ENCODE measurements around the gene LNPEP. TPM values are rescaled to one million over a fixed set of nuclear protein-coding genes. Genes with fewer than 3 reads are reported as not detected.

Gene LNPEP
- total and polyA plus RNA-seq, 4 donors, result 1.9 to 19.7 (median 9.5) TPM

DNA sequence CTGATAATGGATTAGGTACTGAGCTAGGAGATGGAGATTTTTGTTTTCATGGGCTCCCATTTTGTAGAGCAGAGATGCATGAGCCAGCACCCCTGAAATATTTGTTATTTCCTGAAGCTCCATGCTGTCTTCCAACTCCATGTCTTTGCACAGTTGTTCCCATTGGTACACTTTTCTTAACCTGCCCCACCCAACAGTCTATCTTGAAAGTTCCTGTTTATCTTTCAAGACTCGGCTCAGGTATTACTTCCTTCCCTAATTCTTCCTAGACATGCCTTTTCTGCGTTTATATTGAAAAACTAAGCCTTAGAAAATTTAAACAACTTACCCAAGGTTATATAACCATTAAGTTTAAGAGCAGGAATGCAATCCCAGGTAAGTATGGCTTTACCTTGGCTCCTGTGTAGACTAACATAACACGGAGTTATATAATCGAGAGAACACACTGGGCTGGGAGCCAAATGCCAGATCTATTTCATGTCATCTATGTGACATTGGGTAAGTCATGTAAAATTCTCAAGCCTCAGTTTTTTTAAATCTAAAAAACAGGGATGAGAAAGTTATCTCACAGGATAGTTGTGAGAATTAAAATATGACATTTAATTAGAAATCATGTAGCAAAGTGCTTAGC is 139.1 kb downstream of the LNPEP start:
- no peaks in the 10 kb centered on the region for H3K36me3 ChIP-seq (ENCODE audit: control insufficient read depth in 4 of 4, insufficient read depth in 3 of 4, low read depth in 1 of 4, low read length in 3 of 4)
- H3K4me1 ChIP-seq (ENCODE audit: control insufficient read depth in 4 of 4, insufficient read depth in 4 of 4, low read length in 3 of 4), result no peaks in the 10 kb centered on the region
- no peaks in the 10 kb centered on the region for H3K9me3 ChIP-seq (ENCODE audit: control insufficient read depth in 4 of 4, low read length in 3 of 4)
- no peak overlapping the region for H3K4me3 ChIP-seq (ENCODE audit: low read depth in 1 of 3, low read length in 3 of 3)
- TF ChIP-seq, protein P1, sequence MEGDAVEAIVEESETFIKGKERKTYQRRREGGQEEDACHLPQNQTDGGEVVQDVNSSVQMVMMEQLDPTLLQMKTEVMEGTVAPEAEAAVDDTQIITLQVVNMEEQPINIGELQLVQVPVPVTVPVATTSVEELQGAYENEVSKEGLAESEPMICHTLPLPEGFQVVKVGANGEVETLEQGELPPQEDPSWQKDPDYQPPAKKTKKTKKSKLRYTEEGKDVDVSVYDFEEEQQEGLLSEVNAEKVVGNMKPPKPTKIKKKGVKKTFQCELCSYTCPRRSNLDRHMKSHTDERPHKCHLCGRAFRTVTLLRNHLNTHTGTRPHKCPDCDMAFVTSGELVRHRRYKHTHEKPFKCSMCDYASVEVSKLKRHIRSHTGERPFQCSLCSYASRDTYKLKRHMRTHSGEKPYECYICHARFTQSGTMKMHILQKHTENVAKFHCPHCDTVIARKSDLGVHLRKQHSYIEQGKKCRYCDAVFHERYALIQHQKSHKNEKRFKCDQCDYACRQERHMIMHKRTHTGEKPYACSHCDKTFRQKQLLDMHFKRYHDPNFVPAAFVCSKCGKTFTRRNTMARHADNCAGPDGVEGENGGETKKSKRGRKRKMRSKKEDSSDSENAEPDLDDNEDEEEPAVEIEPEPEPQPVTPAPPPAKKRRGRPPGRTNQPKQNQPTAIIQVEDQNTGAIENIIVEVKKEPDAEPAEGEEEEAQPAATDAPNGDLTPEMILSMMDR (IDR thresholded peaks at IDR 0.05; ENCODE audit: low read depth, low read length, missing input control), result no peak
- TF ChIP-seq FOXA1 (IDR thresholded peaks at IDR 0.05) (no peak), RAD21 (IDR thresholded peaks at IDR 0.05) (no peak), SP1 (IDR thresholded peaks at IDR 0.05) (no peak), NR2F2 (IDR thresholded peaks at IDR 0.05) (no peak), EGR1 (IDR thresholded peaks at IDR 0.05; ENCODE audit: low read depth in 2 of 2) (no peak), RXRA (IDR thresholded peaks at IDR 0.05) (no peak), GABPA (IDR thresholded peaks at IDR 0.05 in 1 of 2, conservative IDR thresholded peaks at IDR 0.05 in 1 of 2) (no peak), FOXA2 (IDR thresholded peaks at IDR 0.05) (no peak), HNF4A (conservative IDR thresholded peaks at IDR 0.05) (no peak)
- TF ChIP-seq, protein P2, sequence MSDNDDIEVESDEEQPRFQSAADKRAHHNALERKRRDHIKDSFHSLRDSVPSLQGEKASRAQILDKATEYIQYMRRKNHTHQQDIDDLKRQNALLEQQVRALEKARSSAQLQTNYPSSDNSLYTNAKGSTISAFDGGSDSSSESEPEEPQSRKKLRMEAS (IDR thresholded peaks at IDR 0.05), result no peak
- TF ChIP-seq, protein P3, sequence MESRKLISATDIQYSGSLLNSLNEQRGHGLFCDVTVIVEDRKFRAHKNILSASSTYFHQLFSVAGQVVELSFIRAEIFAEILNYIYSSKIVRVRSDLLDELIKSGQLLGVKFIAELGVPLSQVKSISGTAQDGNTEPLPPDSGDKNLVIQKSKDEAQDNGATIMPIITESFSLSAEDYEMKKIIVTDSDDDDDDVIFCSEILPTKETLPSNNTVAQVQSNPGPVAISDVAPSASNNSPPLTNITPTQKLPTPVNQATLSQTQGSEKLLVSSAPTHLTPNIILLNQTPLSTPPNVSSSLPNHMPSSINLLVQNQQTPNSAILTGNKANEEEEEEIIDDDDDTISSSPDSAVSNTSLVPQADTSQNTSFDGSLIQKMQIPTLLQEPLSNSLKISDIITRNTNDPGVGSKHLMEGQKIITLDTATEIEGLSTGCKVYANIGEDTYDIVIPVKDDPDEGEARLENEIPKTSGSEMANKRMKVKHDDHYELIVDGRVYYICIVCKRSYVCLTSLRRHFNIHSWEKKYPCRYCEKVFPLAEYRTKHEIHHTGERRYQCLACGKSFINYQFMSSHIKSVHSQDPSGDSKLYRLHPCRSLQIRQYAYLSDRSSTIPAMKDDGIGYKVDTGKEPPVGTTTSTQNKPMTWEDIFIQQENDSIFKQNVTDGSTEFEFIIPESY (IDR thresholded peaks at IDR 0.05), result no peak
- 58% methylated on average over 4 of the region's 4 CpGs for WGBS
- no peak overlapping the region for H3K9ac ChIP-seq (ENCODE audit: low read depth in 1 of 2, low read length in 2 of 2)
- H3K27ac ChIP-seq (ENCODE audit: low read depth in 1 of 2, low read length in 2 of 2), result no peak overlapping the region
- no peak for DNase-seq (ENCODE audit: low spot score)
- H3K27me3 ChIP-seq (ENCODE audit: control insufficient read depth in 4 of 4, insufficient read depth in 4 of 4, low read length in 3 of 4), result no peaks in the 10 kb centered on the region

DNA sequence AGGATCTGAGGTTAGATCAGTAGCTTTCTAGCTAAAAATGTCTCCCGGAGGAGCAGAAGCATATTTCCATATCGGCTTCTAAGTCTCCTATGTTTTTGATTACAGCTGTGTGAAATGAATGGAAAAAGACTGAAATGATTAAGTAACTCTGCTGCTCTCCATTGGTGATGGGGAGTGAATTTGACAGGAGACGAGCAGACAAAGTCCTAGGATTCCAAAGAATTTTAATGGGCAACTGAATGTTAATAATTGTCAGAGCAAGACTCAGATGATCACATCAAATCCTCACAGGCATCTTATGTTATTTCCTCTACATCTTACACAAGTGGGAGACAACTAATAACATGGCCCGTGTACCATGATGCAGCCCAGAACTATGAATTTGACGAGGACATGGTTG is 139.8 kb downstream of the LNPEP start:
- no peaks in the 10 kb centered on the region for H3K9me3 ChIP-seq (ENCODE audit: control insufficient read depth in 4 of 4, low read length in 3 of 4)
- no peak for DNase-seq (ENCODE audit: low spot score)
- whole genome bisulfite sequencing, result 90% methylated on average over 5 of the region's 5 CpGs
- no peak for TF ChIP-seq FOXA1 (IDR thresholded peaks at IDR 0.05)
- TF ChIP-seq RXRA (IDR thresholded peaks at IDR 0.05), result no peak
- TF ChIP-seq NR2F2 (IDR thresholded peaks at IDR 0.05), result no peak
- no peak for TF ChIP-seq RAD21 (IDR thresholded peaks at IDR 0.05)
- no peak for TF ChIP-seq TAF1 (conservative IDR thresholded peaks at IDR 0.05)
- TF ChIP-seq, protein P1 (IDR thresholded peaks at IDR 0.05; ENCODE audit: low read depth, low read length, missing input control), result no peak
- no peak for TF ChIP-seq HNF4A (conservative IDR thresholded peaks at IDR 0.05)
- no peak for TF ChIP-seq FOXA2 (IDR thresholded peaks at IDR 0.05)
- TF ChIP-seq EGR1 (IDR thresholded peaks at IDR 0.05; ENCODE audit: low read depth in 2 of 2), result no peak
- TF ChIP-seq, protein P4, sequence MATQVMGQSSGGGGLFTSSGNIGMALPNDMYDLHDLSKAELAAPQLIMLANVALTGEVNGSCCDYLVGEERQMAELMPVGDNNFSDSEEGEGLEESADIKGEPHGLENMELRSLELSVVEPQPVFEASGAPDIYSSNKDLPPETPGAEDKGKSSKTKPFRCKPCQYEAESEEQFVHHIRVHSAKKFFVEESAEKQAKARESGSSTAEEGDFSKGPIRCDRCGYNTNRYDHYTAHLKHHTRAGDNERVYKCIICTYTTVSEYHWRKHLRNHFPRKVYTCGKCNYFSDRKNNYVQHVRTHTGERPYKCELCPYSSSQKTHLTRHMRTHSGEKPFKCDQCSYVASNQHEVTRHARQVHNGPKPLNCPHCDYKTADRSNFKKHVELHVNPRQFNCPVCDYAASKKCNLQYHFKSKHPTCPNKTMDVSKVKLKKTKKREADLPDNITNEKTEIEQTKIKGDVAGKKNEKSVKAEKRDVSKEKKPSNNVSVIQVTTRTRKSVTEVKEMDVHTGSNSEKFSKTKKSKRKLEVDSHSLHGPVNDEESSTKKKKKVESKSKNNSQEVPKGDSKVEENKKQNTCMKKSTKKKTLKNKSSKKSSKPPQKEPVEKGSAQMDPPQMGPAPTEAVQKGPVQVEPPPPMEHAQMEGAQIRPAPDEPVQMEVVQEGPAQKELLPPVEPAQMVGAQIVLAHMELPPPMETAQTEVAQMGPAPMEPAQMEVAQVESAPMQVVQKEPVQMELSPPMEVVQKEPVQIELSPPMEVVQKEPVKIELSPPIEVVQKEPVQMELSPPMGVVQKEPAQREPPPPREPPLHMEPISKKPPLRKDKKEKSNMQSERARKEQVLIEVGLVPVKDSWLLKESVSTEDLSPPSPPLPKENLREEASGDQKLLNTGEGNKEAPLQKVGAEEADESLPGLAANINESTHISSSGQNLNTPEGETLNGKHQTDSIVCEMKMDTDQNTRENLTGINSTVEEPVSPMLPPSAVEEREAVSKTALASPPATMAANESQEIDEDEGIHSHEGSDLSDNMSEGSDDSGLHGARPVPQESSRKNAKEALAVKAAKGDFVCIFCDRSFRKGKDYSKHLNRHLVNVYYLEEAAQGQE (IDR thresholded peaks at IDR 0.05), result no peak
- TF ChIP-seq YY1 (IDR thresholded peaks at IDR 0.05), result no peak
- TF ChIP-seq GABPA (IDR thresholded peaks at IDR 0.05 in 1 of 2, conservative IDR thresholded peaks at IDR 0.05 in 1 of 2), result no peak
- TF ChIP-seq, protein P3 (IDR thresholded peaks at IDR 0.05), result no peak
- TF ChIP-seq HNF4G (IDR thresholded peaks at IDR 0.05), result no peak
- TF ChIP-seq JUND (IDR thresholded peaks at IDR 0.05), result no peak
- TF ChIP-seq, protein P5, sequence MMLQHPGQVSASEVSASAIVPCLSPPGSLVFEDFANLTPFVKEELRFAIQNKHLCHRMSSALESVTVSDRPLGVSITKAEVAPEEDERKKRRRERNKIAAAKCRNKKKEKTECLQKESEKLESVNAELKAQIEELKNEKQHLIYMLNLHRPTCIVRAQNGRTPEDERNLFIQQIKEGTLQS (IDR thresholded peaks at IDR 0.05), result no peak
- TF ChIP-seq, protein P2 (IDR thresholded peaks at IDR 0.05), result no peak
- H3K27me3 ChIP-seq (ENCODE audit: control insufficient read depth in 4 of 4, insufficient read depth in 4 of 4, low read length in 3 of 4), result no peaks in the 10 kb centered on the region
- H3K27ac ChIP-seq (ENCODE audit: low read depth in 1 of 2, low read length in 2 of 2), result no peak overlapping the region
- no peak overlapping the region for H3K9ac ChIP-seq (ENCODE audit: low read depth in 1 of 2, low read length in 2 of 2)
- H3K36me3 ChIP-seq (ENCODE audit: control insufficient read depth in 4 of 4, insufficient read depth in 3 of 4, low read depth in 1 of 4, low read length in 3 of 4), result no peaks in the 10 kb centered on the region
- no peak overlapping the region for H3K4me3 ChIP-seq (ENCODE audit: low read depth in 1 of 3, low read length in 3 of 3)
- H3K4me1 ChIP-seq (ENCODE audit: control insufficient read depth in 4 of 4, insufficient read depth in 4 of 4, low read length in 3 of 4), result no peaks in the 10 kb centered on the region

All from liver (tissue), 9 donors.